ENCODE measurements around the gene SORCS2. TPM values are rescaled to one million over a fixed set of nuclear protein-coding genes. Genes with fewer than 3 reads are reported as not detected.

Gene SORCS2
- total and polyA plus RNA-seq, 2 of the 8 experiments (the other 6 are each of a cell fraction or from before 2014, with no cell fraction given), result 0.36 to 1.8 TPM

GRCh38 chr4:7267829-7268228 is 75.5 kb downstream of the SORCS2 start:
- ChIA-PET CTCF (ENCODE audit: partially characterized antibody) (interaction anchor here (0.7 to 2.7 kb wide), 7 partner anchors 9 to 1385 kb away, joined by 3 to 9 read pairs (median 3); no protein-coding TSS in a partner anchor), POLR2A (ENCODE audit: partially characterized antibody) (interaction anchor here (1.0 kb wide), 1 partner anchor 9 kb away, joined by 3 read pairs; no protein-coding TSS in a partner anchor)
- Histone ChIP-seq H2BK20ac (ENCODE audit: low read length) (no peak overlapping the region), H2BK120ac (replicated peaks; ENCODE audit: low read depth, low read length) (no peak overlapping the region), H3K14ac (ENCODE audit: insufficient read length) (no peak overlapping the region), H3K9me3 (ENCODE audit: insufficient read depth in 2 of 2, low read depth in 1 of 2, low read length in 1 of 2) (0 out of 4 replicates have a peak, but pooled peaks cover 0 to 3% of the 10 kb centered on the region in 2 experiments), H3K56ac (replicated peaks; ENCODE audit: insufficient read length, low read depth, low read length) (no peak overlapping the region), H4K5ac (ENCODE audit: insufficient read length, low read depth, low read length) (no peak overlapping the region), H3K79me1 (ENCODE audit: low read depth, low read length) (no peaks in the 10 kb centered on the region), H2BK5ac (ENCODE audit: low read depth, low read length) (no peak overlapping the region), H3K4me2 (ENCODE audit: insufficient read depth in 1 of 2, low read depth in 2 of 2, low read length in 2 of 2) (no peak overlapping the region), H3K4me1 (replicated peaks in 1 of 4; ENCODE audit: control insufficient read depth in 3 of 4, insufficient read depth in 4 of 4, low read length in 3 of 4) (peaks cover 0 to 4% (median 2%) of the 10 kb centered on the region in 4 experiments; a peak in 3 of 7 replicates), H2BK12ac (ENCODE audit: low read depth, low read length) (no peak overlapping the region), H3K4ac (replicated peaks; ENCODE audit: insufficient read length, low read depth, low read length) (no peak overlapping the region), H3K9ac (replicated peaks in 1 of 4; ENCODE audit: extremely low read depth in 1 of 4, low read depth in 3 of 4, low read length in 3 of 4) (no peak overlapping the region), H3K23me2 (ENCODE audit: low read depth, low read length) (no peaks in the 10 kb centered on the region), H3K27ac (ENCODE audit: low read depth, low read length) (no peak overlapping the region), H3K36me3 (ENCODE audit: control insufficient read depth in 2 of 4, insufficient read depth in 4 of 4, low read length in 3 of 4) (no peaks in the 10 kb centered on the region), H2BK15ac (ENCODE audit: low read length) (no peak overlapping the region), H4K8ac (ENCODE audit: extremely low read depth, insufficient read depth, low read length) (no peak overlapping the region), H3K27me3 (replicated peaks in 1 of 4; ENCODE audit: control insufficient read depth in 3 of 4, extremely low read depth in 1 of 4, insufficient read depth in 3 of 4, low read length in 3 of 4) (no peaks in the 10 kb centered on the region), H3K23ac (ENCODE audit: insufficient read length) (no peak overlapping the region), H2AK5ac (ENCODE audit: low read depth, low read length) (no peak overlapping the region), H4K91ac (replicated peaks; ENCODE audit: insufficient read length, low read length) (no peak overlapping the region), H2AFZ (ENCODE audit: low read length) (no peak overlapping the region), H4K20me1 (replicated peaks in 1 of 2; ENCODE audit: control insufficient read depth in 1 of 2, insufficient read depth in 2 of 2, low read length in 2 of 2) (no peaks in the 10 kb centered on the region), H3K79me2 (ENCODE audit: control insufficient read depth in 1 of 2, insufficient read depth in 2 of 2, low read length in 2 of 2) (no peaks in the 10 kb centered on the region), H3K4me3 (ENCODE audit: extremely low read depth in 1 of 4, insufficient read depth in 2 of 4, low read depth in 3 of 4, low read length in 4 of 4) (no peak overlapping the region), H3K18ac (ENCODE audit: extremely low read depth, low read length) (no peak overlapping the region)
- DNase-seq (ENCODE audit: low read depth in 1 of 2, low spot score in 2 of 2) (no peak), FAIRE-seq (no peak)
- WGBS, 2 experiments (ENCODE audit: extremely low coverage in 1 of 2, insufficient coverage in 1 of 2, insufficient read length in 1 of 2, insufficient replicate concordance in 2 of 2, low coverage in 1 of 2, low lambda C conversion rate in 2 of 2, missing lambda C conversion rate in 1 of 2), result 94% methylated on average over 6 of the region's 7 CpGs; no CpG with 5 or more reads in 1 of the 2 experiments
- TF ChIP-seq SIN3A (conservative IDR thresholded peaks at IDR 0.05 in 1 of 2, IDR thresholded peaks at IDR 0.05 in 1 of 2; ENCODE audit: low read depth in 1 of 2, low read length in 2 of 2), result no peak
- TF ChIP-seq POU5F1 (IDR thresholded peaks at IDR 0.05; ENCODE audit: low read depth, low read length), result no peak
- TF ChIP-seq ATF3 (IDR thresholded peaks at IDR 0.05; ENCODE audit: insufficient read depth, low read depth, low read length), result no peak
- no peak for TF ChIP-seq BRCA1 (IDR thresholded peaks at IDR 0.05; ENCODE audit: low read depth, low read length)
- TF ChIP-seq EGR1 (IDR thresholded peaks at IDR 0.05; ENCODE audit: borderline replicate concordance, low read depth, low read length), result no peak
- no peak for TF ChIP-seq TAF1 (IDR thresholded peaks at IDR 0.05; ENCODE audit: low read depth, low read length)
- TF ChIP-seq RBBP5 (IDR thresholded peaks at IDR 0.05; ENCODE audit: borderline replicate concordance, low read depth, low read length), result no peak
- TF ChIP-seq TEAD4 (IDR thresholded peaks at IDR 0.05; ENCODE audit: low read depth, low read length), result no peak
- TF ChIP-seq CTCF (IDR thresholded peaks at IDR 0.05; ENCODE audit: control extremely low read depth in 1 of 3, insufficient read depth in 1 of 3, low read depth in 1 of 3, low read length in 3 of 3), result no peak
- no peak for TF ChIP-seq SIRT6 (IDR thresholded peaks at IDR 0.05; ENCODE audit: low read length)
- no peak for TF ChIP-seq GTF2F1 (IDR thresholded peaks at IDR 0.05; ENCODE audit: borderline replicate concordance, low read depth, low read length)
